IPS-18c (cell line): ENCODE results near the gene TRIM46.
"Not testable (repeated sequence)": the region's sequence is repeated elsewhere in the genome, so short reads cannot be mapped to it uniquely, and the experiment has no call there.

ENCODE experiments used
- H3K4me3 ChIP-seq: 2 replicates; pipeline ENCODE4 v1.7.0; 2013; ENCODE audit warnings: low read depth, mild to moderate bottlenecking, low read length, moderate library complexity; ENCODE audit not compliant: insufficient read depth
- H3K9me3 ChIP-seq: one replicate; pipeline ENCODE4 v1.6.1; 2013; ENCODE audit warnings: mild to moderate bottlenecking, low read length, moderate library complexity; ENCODE audit not compliant: control insufficient read depth, insufficient read depth

TRIM46 gene

DNA sequence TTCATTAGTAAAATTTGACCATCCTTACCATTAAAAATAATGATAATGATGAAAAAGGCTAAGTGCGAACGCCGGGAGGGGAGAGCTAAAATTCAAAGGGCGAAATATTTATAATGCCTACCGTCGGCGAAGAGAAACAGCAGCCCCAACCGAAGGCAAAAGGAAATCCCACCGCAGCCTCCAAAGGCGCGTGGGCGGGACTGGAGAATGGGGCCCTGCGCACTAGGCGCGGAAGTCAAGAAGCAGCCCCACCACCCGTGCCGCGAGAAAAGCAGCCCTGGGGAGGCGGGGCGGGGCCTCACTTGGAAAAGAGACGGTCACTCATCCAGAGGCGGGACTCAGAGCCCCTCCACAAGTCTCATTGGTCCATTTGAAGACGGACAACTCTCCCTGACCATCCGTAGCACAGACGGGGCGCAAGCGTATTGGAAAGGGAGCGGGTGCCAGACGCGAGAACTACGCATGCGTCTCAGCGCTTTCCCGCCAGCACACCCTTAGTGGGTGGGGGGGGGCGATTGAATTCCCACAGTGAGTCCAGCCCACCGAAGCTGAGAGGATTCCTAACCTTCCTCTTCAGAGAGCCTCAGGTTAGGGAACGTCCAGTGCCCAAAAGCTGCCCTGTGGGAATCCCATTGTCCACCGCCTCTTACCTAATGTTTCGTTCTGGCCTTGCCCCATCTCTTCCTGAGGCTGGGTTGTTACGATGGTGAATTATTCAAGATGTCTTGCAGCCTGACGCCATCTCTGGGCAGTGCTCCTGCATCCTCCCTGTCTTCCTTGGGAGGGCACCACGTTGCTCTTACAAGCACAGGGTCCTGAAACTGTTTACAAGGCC is 53.8 kb downstream of the TRIM46 start:
- Histone ChIP-seq H3K9me3 (no peaks in the 10 kb centered on the region), H3K4me3 (peak overlapping the region; percentile 75)

DNA sequence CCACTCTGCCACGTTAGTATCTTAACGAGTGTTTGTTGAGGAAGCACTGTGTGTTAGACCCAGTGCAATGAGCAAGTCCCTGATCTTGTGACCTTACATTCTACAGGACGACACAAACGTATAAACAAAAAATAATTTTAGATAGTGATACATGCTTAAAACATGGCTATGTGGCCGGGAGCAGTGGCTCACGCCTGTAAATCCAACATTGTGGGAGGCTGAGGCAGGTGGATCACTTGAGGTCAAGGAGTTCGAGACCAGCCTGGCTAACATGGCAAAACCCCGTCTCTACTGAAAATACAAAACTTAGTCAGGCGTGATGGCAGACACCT is 54.4 kb downstream of the TRIM46 start:
- Histone ChIP-seq H3K9me3 (no peaks in the 10 kb centered on the region), H3K4me3 (peak overlapping the region; percentile 64)

DNA sequence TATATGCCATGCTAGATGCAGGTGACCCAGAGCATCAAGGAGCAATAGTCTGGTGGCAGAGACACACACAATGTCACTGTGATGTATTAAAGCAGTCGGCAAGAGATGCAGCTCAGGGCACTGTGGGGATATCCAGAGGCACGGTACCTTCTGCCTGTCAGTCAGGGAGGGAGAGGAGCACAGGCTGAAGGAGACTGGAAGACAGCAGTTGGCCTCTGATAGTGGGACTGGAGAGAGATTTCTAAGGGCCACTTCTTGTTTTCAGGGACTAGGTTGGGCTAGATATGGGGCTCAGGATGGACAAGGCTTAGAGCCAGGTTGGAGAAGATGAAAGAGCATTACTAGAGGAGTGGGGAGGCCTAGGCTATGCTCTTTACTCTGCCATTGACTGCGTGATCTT is 57.7 kb downstream of the TRIM46 start:
- not testable (repeated sequence) for H3K9me3 ChIP-seq, H3K4me3 ChIP-seq

DNA sequence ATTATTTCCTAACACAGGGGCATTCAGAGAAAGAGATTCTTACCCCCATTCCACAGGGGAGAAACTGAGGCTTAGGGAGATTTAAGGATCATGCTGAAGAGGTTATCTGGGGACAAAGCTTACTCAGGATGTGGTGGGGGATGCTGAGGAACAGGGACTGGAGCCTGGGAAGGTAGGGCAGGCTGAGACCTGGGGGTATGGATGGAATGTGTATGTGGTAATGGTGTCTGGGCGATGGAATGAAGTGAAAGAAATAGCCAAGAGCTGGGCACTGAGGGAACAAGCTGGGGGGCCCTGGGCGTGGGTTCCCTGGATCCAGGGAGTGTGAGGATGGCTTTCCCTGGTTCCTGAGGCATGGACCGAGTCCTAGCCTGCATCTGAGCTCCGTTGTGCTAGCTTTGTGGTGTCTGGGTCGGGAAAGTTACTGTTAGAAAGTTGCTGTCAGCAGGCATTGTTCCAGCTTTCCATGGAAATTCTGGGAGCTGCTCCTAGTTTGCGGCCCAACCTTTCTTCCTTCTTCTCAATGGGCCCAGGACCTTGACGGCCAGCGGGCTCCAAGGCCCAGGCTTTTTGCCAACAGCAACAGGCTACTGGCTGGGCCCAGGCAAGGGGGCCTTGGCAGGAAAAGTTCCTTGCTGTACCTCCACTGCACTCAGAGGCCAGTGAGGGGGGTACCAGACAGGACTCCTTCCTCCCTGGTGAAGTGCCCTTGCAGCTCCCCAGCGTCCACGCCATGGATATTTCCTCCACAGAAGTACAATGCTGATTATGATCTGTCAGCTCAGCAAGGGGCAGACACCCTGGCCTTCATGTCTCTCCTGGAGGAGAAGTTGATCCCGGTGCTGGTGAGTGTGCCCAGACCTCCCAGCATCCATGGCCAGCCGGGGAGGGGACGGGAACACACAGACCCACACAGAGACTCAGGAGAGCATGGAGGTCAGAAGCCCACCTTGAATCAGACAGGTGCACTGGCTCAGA is 58.6 kb downstream of the TRIM46 start:
- H3K9me3 ChIP-seq, H3K4me3 ChIP-seq: not testable (repeated sequence)

DNA sequence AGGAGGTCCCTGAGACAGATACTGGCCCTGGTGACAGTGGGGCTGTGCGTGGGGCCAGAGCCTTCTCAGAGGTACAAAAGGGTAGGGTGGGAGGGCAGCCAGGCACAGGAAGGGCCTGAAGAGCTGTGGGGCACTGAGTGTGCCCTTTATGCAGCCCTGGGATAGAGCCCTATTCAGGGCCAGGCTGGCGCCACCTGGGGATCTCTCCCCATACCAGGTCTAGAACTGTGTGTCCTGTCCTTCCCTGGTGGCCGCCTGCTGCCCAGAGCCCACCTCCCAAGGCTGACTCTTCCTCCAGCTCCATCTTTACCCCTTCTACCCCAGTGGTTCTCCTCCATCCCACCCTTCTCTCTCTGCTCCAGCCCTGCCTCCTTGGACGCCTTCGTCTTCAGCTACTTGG is 59.9 kb downstream of the TRIM46 start:
- not testable (repeated sequence) for H3K4me3 ChIP-seq, H3K9me3 ChIP-seq
